Parathyroid adenoma (tissue), 2 donors: ENCODE measurements around the gene TF.

Experiments used
- H2AFZ ChIP-seq: fragments of 300-600 bp; sonication (generic); one replicate; pipeline ENCODE4 v1.7.0; 2017; ENCODE audit warnings: antibody characterized with exemption, mild to moderate bottlenecking
- H3K27ac ChIP-seq: fragments of 300-600 bp; sonication (generic); one replicate; pipeline ENCODE4 v1.7.0; 2017
- H3K27me3 ChIP-seq: fragments of 300-600 bp; sonication (generic); one replicate; pipeline ENCODE4 v1.7.0; 2017; ENCODE audit warnings: low read length; ENCODE audit not compliant: control insufficient read depth, insufficient read depth
- H3K36me3 ChIP-seq: fragments of 300-600 bp; sonication (generic); one replicate; pipeline ENCODE4 v1.7.0; 2017; ENCODE audit warnings: low read length; ENCODE audit not compliant: control insufficient read depth, insufficient read depth
- H3K4me1 ChIP-seq: fragments of 300-600 bp; sonication (generic); one replicate; pipeline ENCODE4 v1.7.0; 2017; ENCODE audit warnings: control low read depth
- H3K4me2 ChIP-seq: fragments of 300-600 bp; sonication (generic); one replicate; pipeline ENCODE4 v1.7.0; 2017; ENCODE audit warnings: low read length
- H3K4me3 ChIP-seq: fragments of 300-600 bp; sonication (generic); one replicate; pipeline ENCODE4 v1.7.0; 2017; ENCODE audit warnings: low read depth, low read length
- H3K79me2 ChIP-seq: fragments of 300-600 bp; sonication (generic); one replicate; pipeline ENCODE4 v1.7.0; 2017; ENCODE audit warnings: control low read depth
- H3K9ac ChIP-seq: fragments of 300-600 bp; sonication (generic); one replicate; pipeline ENCODE4 v1.7.0; 2017; ENCODE audit warnings: mild to moderate bottlenecking
- H3K9me3 ChIP-seq: fragments of 300-600 bp; sonication (generic); one replicate; pipeline ENCODE4 v1.7.0; 2017; ENCODE audit warnings: low read length; ENCODE audit not compliant: control insufficient read depth
- TF ChIP-seq, protein P1 (sequence below): fragments of 300-600 bp; sonication (generic); IDR thresholded peaks from one replicate; pipeline ENCODE4 v1.7.0; 2017; ENCODE audit warnings: antibody characterized with exemption, mild to moderate bottlenecking
- donor health status: primary hyperparathyroidism.

TF gene

DNA sequence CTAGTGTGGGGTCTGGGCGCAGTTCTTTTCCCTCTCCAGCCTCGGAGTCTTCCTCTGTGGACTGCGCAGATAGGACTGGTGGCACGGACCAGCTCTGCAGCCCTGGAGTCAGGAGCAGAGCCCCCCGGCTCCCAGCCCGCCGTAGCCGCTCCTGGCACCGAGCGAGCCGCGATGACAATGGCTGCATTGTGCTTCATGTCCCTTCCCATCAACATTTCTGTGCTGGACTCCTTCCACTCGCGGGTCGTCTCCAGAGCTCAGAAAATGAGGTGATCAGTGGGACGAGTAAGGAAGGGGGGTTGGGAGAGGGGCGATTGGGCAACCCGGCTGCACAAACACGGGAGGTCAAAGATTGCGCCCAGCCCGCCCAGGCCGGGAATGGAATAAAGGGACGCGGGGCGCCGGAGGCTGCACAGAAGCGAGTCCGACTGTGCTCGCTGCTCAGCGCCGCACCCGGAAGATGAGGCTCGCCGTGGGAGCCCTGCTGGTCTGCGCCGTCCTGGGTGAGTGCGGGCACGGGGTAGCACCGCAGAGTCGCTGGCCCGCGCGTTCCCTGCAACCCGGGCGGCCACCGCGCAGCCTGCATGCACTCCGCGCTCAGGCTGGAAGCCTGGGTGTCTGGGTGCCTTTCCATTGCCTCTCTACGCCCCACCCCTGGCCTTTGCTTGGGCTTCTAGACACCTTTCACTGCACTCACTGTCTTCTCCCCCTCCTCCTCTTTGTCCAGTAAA is at the start of gene TF:
Gene TF (plus strand): TSS at position 413 of the 731 bp plus-strand sequence. CDS start 48 bp downstream, at position 461.
- Histone ChIP-seq H3K4me3 (no peak within 1 kb of the TSS), H3K9ac (no peak within 1 kb of the TSS), H3K4me1 (peaks cover 13% of the 10 kb centered on the region), H2AFZ (peak within 1 kb of the TSS; percentile 70), H3K9me3 (no peaks in the 10 kb centered on the region), H3K79me2 (no peaks in the 10 kb centered on the region), H3K36me3 (no peaks in the 10 kb centered on the region), H3K27me3 (no peaks in the 10 kb centered on the region), H3K27ac (no peak within 1 kb of the TSS), H3K4me2 (no peak within 1 kb of the TSS)
- TF ChIP-seq, protein P1, sequence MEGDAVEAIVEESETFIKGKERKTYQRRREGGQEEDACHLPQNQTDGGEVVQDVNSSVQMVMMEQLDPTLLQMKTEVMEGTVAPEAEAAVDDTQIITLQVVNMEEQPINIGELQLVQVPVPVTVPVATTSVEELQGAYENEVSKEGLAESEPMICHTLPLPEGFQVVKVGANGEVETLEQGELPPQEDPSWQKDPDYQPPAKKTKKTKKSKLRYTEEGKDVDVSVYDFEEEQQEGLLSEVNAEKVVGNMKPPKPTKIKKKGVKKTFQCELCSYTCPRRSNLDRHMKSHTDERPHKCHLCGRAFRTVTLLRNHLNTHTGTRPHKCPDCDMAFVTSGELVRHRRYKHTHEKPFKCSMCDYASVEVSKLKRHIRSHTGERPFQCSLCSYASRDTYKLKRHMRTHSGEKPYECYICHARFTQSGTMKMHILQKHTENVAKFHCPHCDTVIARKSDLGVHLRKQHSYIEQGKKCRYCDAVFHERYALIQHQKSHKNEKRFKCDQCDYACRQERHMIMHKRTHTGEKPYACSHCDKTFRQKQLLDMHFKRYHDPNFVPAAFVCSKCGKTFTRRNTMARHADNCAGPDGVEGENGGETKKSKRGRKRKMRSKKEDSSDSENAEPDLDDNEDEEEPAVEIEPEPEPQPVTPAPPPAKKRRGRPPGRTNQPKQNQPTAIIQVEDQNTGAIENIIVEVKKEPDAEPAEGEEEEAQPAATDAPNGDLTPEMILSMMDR: no peak

DNA sequence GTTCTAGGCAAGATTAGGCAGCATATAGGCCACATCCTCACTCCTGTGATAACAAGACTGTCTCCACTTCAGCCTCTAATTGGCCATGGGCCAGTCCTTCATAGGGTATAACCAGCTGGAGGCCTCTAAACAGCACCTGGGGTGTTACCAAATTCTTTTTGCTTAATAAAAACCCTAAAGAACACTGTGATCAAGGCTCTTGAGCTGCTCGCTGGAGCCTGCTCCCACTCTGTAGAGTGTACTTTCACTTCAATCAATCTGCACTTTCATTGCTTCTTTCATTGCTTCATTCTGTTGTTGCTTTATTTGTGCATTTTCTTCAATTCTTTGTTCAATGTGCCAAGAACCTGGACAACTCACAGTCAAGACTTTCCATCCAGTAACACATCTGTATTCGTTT is 48.2 kb upstream of the TF start:
- no peaks in the 10 kb centered on the region for H3K27me3 ChIP-seq
- no peak overlapping the region for H3K4me3 ChIP-seq
- TF ChIP-seq, protein P1: no peak
- no peaks in the 10 kb centered on the region for H3K4me1 ChIP-seq
- no peaks in the 10 kb centered on the region for H3K36me3 ChIP-seq
- H2AFZ ChIP-seq: no peak overlapping the region
- H3K79me2 ChIP-seq: no peaks in the 10 kb centered on the region
- no peak overlapping the region for H3K27ac ChIP-seq
- H3K4me2 ChIP-seq: no peak overlapping the region
- no peak overlapping the region for H3K9ac ChIP-seq
- H3K9me3 ChIP-seq: no peaks in the 10 kb centered on the region

DNA sequence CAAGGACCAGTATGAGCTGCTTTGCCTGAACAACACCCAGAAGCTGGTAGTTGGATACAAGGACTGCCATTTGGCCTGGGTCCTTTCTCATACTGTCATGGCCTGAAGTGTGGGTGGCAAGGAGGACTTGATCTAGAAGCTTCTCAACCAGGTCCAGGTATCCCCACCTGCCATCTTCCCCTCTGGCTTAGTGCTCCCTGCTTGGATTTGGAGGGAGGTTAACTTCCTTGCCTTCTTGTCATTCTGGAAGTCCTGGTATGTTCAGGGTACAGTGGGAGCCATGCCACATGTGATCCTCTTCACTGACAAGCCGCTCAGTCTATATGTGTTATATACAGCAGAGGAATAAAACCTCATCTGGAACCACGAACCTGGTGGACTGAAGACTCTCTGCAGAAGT is 46.7 kb upstream of the TF start:
- TF ChIP-seq, protein P1: no peak
- no peaks in the 10 kb centered on the region for H3K79me2 ChIP-seq

DNA sequence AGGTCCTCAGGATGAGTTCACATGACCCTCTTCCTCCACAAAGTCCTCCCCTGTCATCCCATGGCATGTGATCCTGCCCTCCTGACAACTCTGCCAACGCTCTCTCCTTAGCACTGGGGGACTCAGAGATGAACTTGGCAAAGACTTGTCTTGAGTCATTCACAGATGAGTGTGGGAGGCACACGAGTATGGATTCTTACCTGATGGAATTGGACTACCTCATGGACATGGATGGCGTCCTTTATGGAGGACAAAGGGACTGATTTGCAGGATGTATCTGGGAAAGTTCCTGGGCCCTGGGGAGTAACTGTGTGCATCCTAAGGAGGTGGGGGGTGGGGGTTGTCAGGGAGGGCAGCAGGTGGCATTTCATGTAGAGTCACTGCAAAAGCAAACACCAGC is 46.3 kb upstream of the TF start:
- no peak overlapping the region for H2AFZ ChIP-seq
- no peak overlapping the region for H3K4me3 ChIP-seq
- no peaks in the 10 kb centered on the region for H3K36me3 ChIP-seq
- no peak overlapping the region for H3K27ac ChIP-seq
- no peaks in the 10 kb centered on the region for H3K4me1 ChIP-seq
- TF ChIP-seq, protein P1: no peak
- no peaks in the 10 kb centered on the region for H3K79me2 ChIP-seq
- no peak overlapping the region for H3K9ac ChIP-seq
- no peaks in the 10 kb centered on the region for H3K9me3 ChIP-seq
- H3K27me3 ChIP-seq: no peaks in the 10 kb centered on the region
- H3K4me2 ChIP-seq: no peak overlapping the region

More for the DNA sequence above, 46.7 kb upstream of the TF start:
- Histone ChIP-seq H3K27ac (no peak overlapping the region), H3K9me3 (no peaks in the 10 kb centered on the region), H3K36me3 (no peaks in the 10 kb centered on the region), H3K27me3 (no peaks in the 10 kb centered on the region), H3K9ac (no peak overlapping the region), H3K4me3 (no peak overlapping the region), H3K4me2 (no peak overlapping the region), H2AFZ (no peak overlapping the region), H3K4me1 (no peaks in the 10 kb centered on the region)

DNA sequence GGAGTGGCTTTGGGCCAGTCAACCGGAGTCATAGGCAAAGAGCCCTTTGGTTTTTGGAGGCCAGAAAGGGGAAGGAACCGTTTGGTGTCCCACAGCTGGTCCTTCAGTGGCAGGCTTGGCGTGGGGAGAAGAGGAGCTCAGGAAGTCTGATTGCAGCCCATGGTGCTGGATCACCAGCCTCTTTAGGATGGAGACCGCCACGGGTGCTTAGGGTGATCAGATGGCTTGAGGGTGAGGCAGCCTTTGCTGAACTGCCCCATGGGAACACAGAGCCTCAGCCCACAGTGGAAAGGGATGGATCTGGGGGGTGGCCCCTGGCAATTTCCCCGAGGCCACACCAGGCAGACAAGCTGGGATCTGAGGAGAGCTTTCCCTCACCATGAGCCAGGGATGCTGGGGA is 45.8 kb upstream of the TF start:
- Histone ChIP-seq H3K36me3 (no peaks in the 10 kb centered on the region), H3K4me2 (no peak overlapping the region), H3K27ac (no peak overlapping the region), H3K9ac (no peak overlapping the region), H3K4me3 (no peak overlapping the region), H3K4me1 (no peaks in the 10 kb centered on the region), H3K27me3 (no peaks in the 10 kb centered on the region), H3K9me3 (no peaks in the 10 kb centered on the region), H2AFZ (no peak overlapping the region), H3K79me2 (no peaks in the 10 kb centered on the region)
- TF ChIP-seq, protein P1: no peak
